ENCODE measurements around the gene NPIPB2. TPM values are rescaled to one million over a fixed set of nuclear protein-coding genes. Genes with fewer than 3 reads are reported as not detected.
A peak's percentile ranks its signal among the peaks of the same experiment; 100 is the strongest.

NPIPB2 gene
- total and polyA plus RNA-seq, 10 of the 15 experiments (the other 5 are each of a cell fraction or from before 2014, with no cell fraction given) = 1.9 to 29.3 (median 10.8) TPM

DNA sequence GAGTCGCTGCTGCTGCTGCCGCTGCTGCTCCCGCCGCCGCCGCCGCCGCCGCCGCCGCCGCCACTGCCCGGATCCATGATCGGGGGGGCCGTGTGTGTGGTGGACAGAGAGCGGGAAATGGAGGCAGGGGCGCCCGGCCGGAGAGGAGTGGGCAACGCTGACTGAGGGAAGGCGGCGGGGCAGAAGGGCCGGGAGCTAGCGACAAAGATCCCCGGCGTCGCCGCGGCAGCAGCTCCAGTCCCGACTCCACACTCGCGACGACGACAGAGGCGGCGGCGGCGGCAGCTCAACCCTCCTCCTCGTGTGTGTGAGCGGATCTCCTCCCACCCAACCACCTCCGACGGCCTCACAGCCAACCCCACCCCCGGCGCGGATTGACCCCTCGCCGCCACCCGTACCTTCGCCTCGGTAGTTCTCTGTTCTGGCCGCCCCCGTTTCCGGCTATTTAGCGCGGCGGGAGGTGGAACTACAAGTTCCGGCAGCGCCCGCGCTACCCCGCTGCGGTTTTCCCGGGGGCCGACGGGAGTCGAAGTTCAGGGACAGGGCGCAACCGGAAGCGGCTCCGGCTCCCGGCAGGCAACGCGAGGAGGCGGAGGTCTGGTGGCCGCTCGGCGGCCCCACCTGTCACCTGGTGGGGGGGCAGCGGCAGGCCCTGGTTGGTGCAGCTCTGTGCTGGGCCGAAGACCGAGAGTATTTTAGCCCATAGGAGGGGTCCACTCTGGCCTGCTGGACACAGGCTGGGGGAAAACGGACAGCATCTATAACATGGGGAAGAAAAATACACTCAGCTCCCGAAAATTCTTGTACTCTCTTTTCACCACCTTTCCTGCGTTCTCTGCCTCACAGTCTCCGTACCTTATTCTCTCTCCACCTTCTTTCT is 26.0 kb downstream of the NPIPB2 start, which contains the start of gene GSPT1 (continued):
- TF ChIP-seq NFXL1 (IDR thresholded peaks at IDR 0.05; ENCODE audit: borderline replicate concordance) = no peak
- TF ChIP-seq NBN (IDR thresholded peaks at IDR 0.05) = peak; percentile 92
- TF ChIP-seq RFX5 (IDR thresholded peaks at IDR 0.05; ENCODE audit: low read depth, low read length) = no peak
- TF ChIP-seq ATF7 (IDR thresholded peaks at IDR 0.05; ENCODE audit: low read depth) = peak; percentile 72
- peak; percentile 92 for TF ChIP-seq NR2C1 (IDR thresholded peaks at IDR 0.05)
- no peak for TF ChIP-seq HDAC2 (IDR thresholded peaks at IDR 0.05)
- 0 out of 2 replicates have a peak, but pooled peaks have one; percentile 15 for TF ChIP-seq ASH2L (IDR thresholded peaks at IDR 0.05; ENCODE audit: borderline replicate concordance, low read depth)
- no peak for TF ChIP-seq NFIC (IDR thresholded peaks at IDR 0.05; ENCODE audit: low read depth, low read length)
- TF ChIP-seq HDGF (IDR thresholded peaks at IDR 0.05) = peak; percentile 87
- TF ChIP-seq NFYA (IDR thresholded peaks at IDR 0.05; ENCODE audit: borderline replicate concordance, low read depth, low read length) = no peak
- no peak for TF ChIP-seq RCOR1 (conservative IDR thresholded peaks at IDR 0.05; ENCODE audit: low read depth, low read length)
- TF ChIP-seq JUNB (IDR thresholded peaks at IDR 0.05) = no peak; the same call in 1 of the 2 replicates
- TF ChIP-seq SP1 (IDR thresholded peaks at IDR 0.05; ENCODE audit: low read depth, low read length) = peak; percentile 41
- TF ChIP-seq BMI1 (IDR thresholded peaks at IDR 0.05; ENCODE audit: borderline replicate concordance) = no peak
- TF ChIP-seq EED (IDR thresholded peaks at IDR 0.05; ENCODE audit: low read depth) = peak; percentile 40; the same call in 1 of the 2 replicates
- TF ChIP-seq KAT2A (conservative IDR thresholded peaks at IDR 0.05; ENCODE audit: control insufficient read depth, low read depth, low read length) = no peak
- peak; percentile 81 for TF ChIP-seq TCF12 (IDR thresholded peaks at IDR 0.05; ENCODE audit: low read depth, low read length)
- peak; percentile 30 for TF ChIP-seq FOXK2 (IDR thresholded peaks at IDR 0.05)
- peak; percentile 48 for TF ChIP-seq RAD51 (IDR thresholded peaks at IDR 0.05)
- peak; percentile 100 for TF ChIP-seq IKZF1 (conservative IDR thresholded peaks at IDR 0.05)
- no peak for TF ChIP-seq CHD1 (IDR thresholded peaks at IDR 0.05; ENCODE audit: low read depth, low read length)
- TF ChIP-seq SUZ12 (IDR thresholded peaks at IDR 0.05; ENCODE audit: unreplicated experiment) = no peak
- no peak for TF ChIP-seq EP300 (IDR thresholded peaks at IDR 0.05; ENCODE audit: borderline replicate concordance in 1 of 2, control insufficient read depth in 1 of 2, low read depth in 2 of 2, low read length in 2 of 2)
- TF ChIP-seq, protein P1, sequence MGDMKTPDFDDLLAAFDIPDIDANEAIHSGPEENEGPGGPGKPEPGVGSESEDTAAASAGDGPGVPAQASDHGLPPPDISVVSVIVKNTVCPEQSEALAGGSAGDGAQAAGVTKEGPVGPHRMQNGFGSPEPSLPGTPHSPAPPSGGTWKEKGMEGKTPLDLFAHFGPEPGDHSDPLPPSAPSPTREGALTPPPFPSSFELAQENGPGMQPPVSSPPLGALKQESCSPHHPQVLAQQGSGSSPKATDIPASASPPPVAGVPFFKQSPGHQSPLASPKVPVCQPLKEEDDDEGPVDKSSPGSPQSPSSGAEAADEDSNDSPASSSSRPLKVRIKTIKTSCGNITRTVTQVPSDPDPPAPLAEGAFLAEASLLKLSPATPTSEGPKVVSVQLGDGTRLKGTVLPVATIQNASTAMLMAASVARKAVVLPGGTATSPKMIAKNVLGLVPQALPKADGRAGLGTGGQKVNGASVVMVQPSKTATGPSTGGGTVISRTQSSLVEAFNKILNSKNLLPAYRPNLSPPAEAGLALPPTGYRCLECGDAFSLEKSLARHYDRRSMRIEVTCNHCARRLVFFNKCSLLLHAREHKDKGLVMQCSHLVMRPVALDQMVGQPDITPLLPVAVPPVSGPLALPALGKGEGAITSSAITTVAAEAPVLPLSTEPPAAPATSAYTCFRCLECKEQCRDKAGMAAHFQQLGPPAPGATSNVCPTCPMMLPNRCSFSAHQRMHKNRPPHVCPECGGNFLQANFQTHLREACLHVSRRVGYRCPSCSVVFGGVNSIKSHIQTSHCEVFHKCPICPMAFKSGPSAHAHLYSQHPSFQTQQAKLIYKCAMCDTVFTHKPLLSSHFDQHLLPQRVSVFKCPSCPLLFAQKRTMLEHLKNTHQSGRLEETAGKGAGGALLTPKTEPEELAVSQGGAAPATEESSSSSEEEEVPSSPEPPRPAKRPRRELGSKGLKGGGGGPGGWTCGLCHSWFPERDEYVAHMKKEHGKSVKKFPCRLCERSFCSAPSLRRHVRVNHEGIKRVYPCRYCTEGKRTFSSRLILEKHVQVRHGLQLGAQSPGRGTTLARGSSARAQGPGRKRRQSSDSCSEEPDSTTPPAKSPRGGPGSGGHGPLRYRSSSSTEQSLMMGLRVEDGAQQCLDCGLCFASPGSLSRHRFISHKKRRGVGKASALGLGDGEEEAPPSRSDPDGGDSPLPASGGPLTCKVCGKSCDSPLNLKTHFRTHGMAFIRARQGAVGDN (IDR thresholded peaks at IDR 0.05) = peak; percentile 62; the same call in 1 of the 2 replicates
- TF ChIP-seq ZNF24 (IDR thresholded peaks at IDR 0.05) = no peak

Measured in GM12878 (cell line).